Nephron (organoid): Measurements from ENCODE around the gene DSCAM.

Experiments used
- H3K27ac Mint-ChIP-seq, 3 experiments: 2 replicates each; pipeline ENCODE4 v1.8.0; 2020; ENCODE audit warnings: mixed read lengths in 3 of 3, mild to moderate bottlenecking in 2 of 3, moderate library complexity in 1 of 3
- H3K27me3 Mint-ChIP-seq: 2 replicates; pipeline ENCODE4 v1.8.0; 2021; ENCODE audit warnings: low read depth, mild to moderate bottlenecking, moderate library complexity, mixed read lengths
- H3K36me3 Mint-ChIP-seq: 2 replicates; pipeline ENCODE4 v1.8.0; 2020; ENCODE audit warnings: low read depth, mixed read lengths
- H3K4me1 Mint-ChIP-seq: 2 replicates; pipeline ENCODE4 v1.8.0; 2020; ENCODE audit warnings: mixed read lengths
- H3K4me3 Mint-ChIP-seq, 3 experiments: 2 replicates each; pipeline ENCODE4 v1.8.0; 2020; ENCODE audit warnings: mild to moderate bottlenecking in 3 of 3, mixed read lengths in 3 of 3, moderate library complexity in 2 of 3
- H3K9me3 Mint-ChIP-seq: 2 replicates; pipeline ENCODE4 v1.8.0; 2020; ENCODE audit warnings: mixed read lengths
- CTCF ChIP-seq, 3 experiments: fragments of 200-600 bp; sonication (generic); IDR thresholded peaks; one replicate each; pipeline ENCODE4 v1.5.0; 2021; ENCODE audit warnings: antibody characterized with exemption in 3 of 3; ENCODE audit not compliant: unreplicated experiment in 3 of 3

Gene DSCAM

GRCh38 chr21:40707656-40708244 lies 139.2 kb downstream of the DSCAM start:
- H3K27ac Mint-ChIP-seq, result no peak overlapping the region
- H3K36me3 Mint-ChIP-seq, result no peaks in the 10 kb centered on the region
- TF ChIP-seq CTCF (IDR thresholded peaks at IDR 0.05; ENCODE audit: unreplicated experiment in 3 of 3), result no peak
- no peaks in the 10 kb centered on the region for H3K27me3 Mint-ChIP-seq
- no peaks in the 10 kb centered on the region for H3K4me1 Mint-ChIP-seq
- H3K4me3 Mint-ChIP-seq, result no peak overlapping the region
- no peaks in the 10 kb centered on the region for H3K9me3 Mint-ChIP-seq

GRCh38 chr21:40706806-40707655 lies 139.9 kb downstream of the DSCAM start:
- H3K27ac Mint-ChIP-seq, result no peak overlapping the region
- H3K4me3 Mint-ChIP-seq, result no peak overlapping the region
- H3K4me1 Mint-ChIP-seq, result no peaks in the 10 kb centered on the region
- H3K27me3 Mint-ChIP-seq, result no peaks in the 10 kb centered on the region
- no peaks in the 10 kb centered on the region for H3K36me3 Mint-ChIP-seq
- no peaks in the 10 kb centered on the region for H3K9me3 Mint-ChIP-seq
- TF ChIP-seq CTCF (IDR thresholded peaks at IDR 0.05; ENCODE audit: unreplicated experiment in 3 of 3), result no peak

- H3K36me3 Mint-ChIP-seq, result no peaks in the 10 kb centered on the region
- H3K27ac Mint-ChIP-seq, result no peak overlapping the region
- TF ChIP-seq CTCF (IDR thresholded peaks at IDR 0.05; ENCODE audit: unreplicated experiment in 3 of 3), result no peak
- H3K27me3 Mint-ChIP-seq, result no peaks in the 10 kb centered on the region
- no peak overlapping the region for H3K4me3 Mint-ChIP-seq
- no peaks in the 10 kb centered on the region for H3K9me3 Mint-ChIP-seq
- no peaks in the 10 kb centered on the region for H3K4me1 Mint-ChIP-seq
Observed at GRCh38 chr21:40706176-40706575, 140.8 kb downstream of the DSCAM start.

- Mint-ChIP-seq H3K27me3 (no peaks in the 10 kb centered on the region), H3K9me3 (no peaks in the 10 kb centered on the region), H3K27ac (no peak overlapping the region), H3K4me1 (no peaks in the 10 kb centered on the region), H3K36me3 (no peaks in the 10 kb centered on the region), H3K4me3 (no peak overlapping the region)
- no peak for TF ChIP-seq CTCF (IDR thresholded peaks at IDR 0.05; ENCODE audit: unreplicated experiment in 3 of 3)
Observed at GRCh38 chr21:40704141-40704540, 142.8 kb downstream of the DSCAM start.

GRCh38 chr21:40699366-40699765 lies 147.6 kb downstream of the DSCAM start:
- no peak overlapping the region for H3K4me3 Mint-ChIP-seq
- H3K36me3 Mint-ChIP-seq, result no peaks in the 10 kb centered on the region
- no peaks in the 10 kb centered on the region for H3K4me1 Mint-ChIP-seq
- H3K9me3 Mint-ChIP-seq, result no peaks in the 10 kb centered on the region
- no peak for TF ChIP-seq CTCF (IDR thresholded peaks at IDR 0.05; ENCODE audit: unreplicated experiment in 3 of 3)
- no peak overlapping the region for H3K27ac Mint-ChIP-seq
- H3K27me3 Mint-ChIP-seq, result no peaks in the 10 kb centered on the region

GRCh38 chr21:40696246-40696645 lies 150.7 kb downstream of the DSCAM start:
- Mint-ChIP-seq H3K36me3 (no peaks in the 10 kb centered on the region), H3K27me3 (no peaks in the 10 kb centered on the region), H3K27ac (no peak overlapping the region), H3K4me3 (no peak overlapping the region), H3K9me3 (no peaks in the 10 kb centered on the region), H3K4me1 (no peaks in the 10 kb centered on the region)
- TF ChIP-seq CTCF (IDR thresholded peaks at IDR 0.05; ENCODE audit: unreplicated experiment in 3 of 3), result no peak
